ENCODE results near the gene FOXN3. TPM values are rescaled to one million over a fixed set of nuclear protein-coding genes. Genes with fewer than 3 reads are reported as not detected.
A peak's percentile ranks its signal among the peaks of the same experiment; 100 is the strongest.

The FOXN3 gene
- total RNA-seq, 4 donors from 2014 or later: 66.1 to 130 (median 109) TPM

- no peak for DNase-seq
- WGBS, 2 donors (ENCODE audit: low coverage in 1 of 2): 82 to 86% methylated on average over 4 to 5 of the region's 5 CpGs
- in situ Hi-C loops (cut with MboI; ENCODE audit: low pct_ligation_motif_present in 1 of 4, low pct_unique_long_range_greater_than_20kb in 1 of 4, low sequenced_read_pairs in 3 of 4) (no loop called here), intact Hi-C loops (cut with DNase I; ENCODE audit: low total_unique reads) (loop anchor here (5.0 kb wide), 1 partner anchor 1377 kb away; no protein-coding TSS in a partner anchor)
- Histone ChIP-seq H3K27ac (no peak overlapping the region), H3K27me3 (no peaks in the 10 kb centered on the region), H3K4me3 (no peak overlapping the region), H3K4me1 (peaks cover 0 to 6% (median 2%) of the 10 kb centered on the region in 4 donors), H3K36me3 (no peaks in the 10 kb centered on the region), H3K9me3 (no peaks in the 10 kb centered on the region)
- no peak for TF ChIP-seq POLR2A (IDR thresholded peaks at IDR 0.05)
- no peak for TF ChIP-seq CTCF (IDR thresholded peaks at IDR 0.05)
- no peak for TF ChIP-seq POLR2AphosphoS5 (IDR thresholded peaks at IDR 0.05)
- no peak for TF ChIP-seq EP300 (IDR thresholded peaks at IDR 0.05; ENCODE audit: low read depth)
Measured at GRCh38 chr14:89458713-89459420, 41.8 kb upstream of the FOXN3 start.

- in situ Hi-C loops (cut with MboI; ENCODE audit: low pct_ligation_motif_present in 1 of 4, low pct_unique_long_range_greater_than_20kb in 1 of 4, low sequenced_read_pairs in 3 of 4): no loop called here
- no peak for DNase-seq
- Histone ChIP-seq H3K4me1 (peaks cover 0 to 6% (median 2%) of the 10 kb centered on the region in 4 donors), H3K27ac (no peak overlapping the region), H3K4me3 (no peak overlapping the region), H3K36me3 (no peaks in the 10 kb centered on the region), H3K9me3 (no peaks in the 10 kb centered on the region), H3K27me3 (no peaks in the 10 kb centered on the region)
- 94 to 100% methylated on average over 3 to 5 of the region's 5 CpGs for WGBS, 2 donors (ENCODE audit: low coverage in 1 of 2)
- intact Hi-C loops (cut with DNase I; ENCODE audit: low total_unique reads): loop anchor here (5.0 kb wide), 1 partner anchor 1375 kb away; no protein-coding TSS in a partner anchor
- TF ChIP-seq EP300 (IDR thresholded peaks at IDR 0.05; ENCODE audit: low read depth) (no peak), POLR2AphosphoS5 (IDR thresholded peaks at IDR 0.05) (no peak), CTCF (IDR thresholded peaks at IDR 0.05) (no peak), POLR2A (IDR thresholded peaks at IDR 0.05) (no peak)
Measured at GRCh38 chr14:89457007-89457406, 40.0 kb upstream of the FOXN3 start.

- in situ Hi-C loops (cut with MboI; ENCODE audit: low pct_ligation_motif_present in 1 of 4, low pct_unique_long_range_greater_than_20kb in 1 of 4, low sequenced_read_pairs in 3 of 4): no loop called here
- Histone ChIP-seq H3K4me3 (no peak overlapping the region), H3K27ac (no peak overlapping the region), H3K9me3 (no peaks in the 10 kb centered on the region), H3K27me3 (no peaks in the 10 kb centered on the region), H3K36me3 (no peaks in the 10 kb centered on the region), H3K4me1 (peaks cover 0 to 6% (median 2%) of the 10 kb centered on the region in 4 donors)
- intact Hi-C loops (cut with DNase I; ENCODE audit: low total_unique reads): loop anchor here (5.0 kb wide), 1 partner anchor 1373 kb away; no protein-coding TSS in a partner anchor
- DNase-seq: peak; percentile 50
- no peak for TF ChIP-seq POLR2A (IDR thresholded peaks at IDR 0.05)
- no peak for TF ChIP-seq EP300 (IDR thresholded peaks at IDR 0.05; ENCODE audit: low read depth)
- TF ChIP-seq POLR2AphosphoS5 (IDR thresholded peaks at IDR 0.05): no peak
- TF ChIP-seq CTCF (IDR thresholded peaks at IDR 0.05): no peak
- 73 to 90% methylated on average over 2 to 9 of the region's 9 CpGs for WGBS, 2 donors (ENCODE audit: low coverage in 1 of 2)
Measured at GRCh38 chr14:89455412-89455811, 38.4 kb upstream of the FOXN3 start.

GRCh38 chr14:89454996-89455395 is 38.0 kb upstream of the FOXN3 start:
- in situ Hi-C loops (cut with MboI; ENCODE audit: low pct_ligation_motif_present in 1 of 4, low pct_unique_long_range_greater_than_20kb in 1 of 4, low sequenced_read_pairs in 3 of 4): no loop called here
- Histone ChIP-seq H3K36me3 (no peaks in the 10 kb centered on the region), H3K9me3 (no peaks in the 10 kb centered on the region), H3K27me3 (no peaks in the 10 kb centered on the region), H3K4me1 (peaks cover 0 to 6% (median 2%) of the 10 kb centered on the region in 4 donors), H3K4me3 (no peak overlapping the region), H3K27ac (no peak overlapping the region)
- 88 to 91% methylated on average over 8 to 10 of the region's 10 CpGs for WGBS, 2 donors (ENCODE audit: low coverage in 1 of 2)
- DNase-seq: no peak
- TF ChIP-seq POLR2A (IDR thresholded peaks at IDR 0.05): no peak
- no peak for TF ChIP-seq EP300 (IDR thresholded peaks at IDR 0.05; ENCODE audit: low read depth)
- TF ChIP-seq POLR2AphosphoS5 (IDR thresholded peaks at IDR 0.05): no peak
- TF ChIP-seq CTCF (IDR thresholded peaks at IDR 0.05): no peak
- intact Hi-C loops (cut with DNase I; ENCODE audit: low total_unique reads): loop anchor here (5.0 kb wide), 1 partner anchor 1373 kb away; no protein-coding TSS in a partner anchor

Measured in transverse colon (tissue), 4 donors.